GM12878 (cell line): ENCODE results near the gene PRKG1.

ENCODE experiments used
- NFIC ChIP-seq: IDR thresholded peaks from 2 replicates; pipeline ENCODE4 v1.6.1; 2012; ENCODE audit warnings: low read depth, mild to moderate bottlenecking, inconsistent platforms, low read length, moderate library complexity
- POLR2A ChIP-seq: IDR thresholded peaks from 2 replicates; pipeline ENCODE4 v1.6.1; 2011; ENCODE audit warnings: low read depth, mild to moderate bottlenecking, low read length
- SIN3A ChIP-seq: IDR thresholded peaks from 2 replicates; pipeline ENCODE4 v1.6.1; 2012; ENCODE audit warnings: low read depth, low read length, improper control_type of control experiment

- TF ChIP-seq SIN3A (no peak), POLR2A (no peak), NFIC (no peak)
Observed at GRCh38 chr10:51125518-51125917, 51.2 kb downstream of the PRKG1 start.
